ENCODE measurements around the gene ZNF474. TPM values are rescaled to one million over a fixed set of nuclear protein-coding genes. Genes with fewer than 3 reads are reported as not detected.

The ZNF474 gene
- total RNA-seq, 1 experiment from 2014 or later, result 0.36 TPM

GRCh38 chr5:122126177-122126755 is 3.1 kb upstream of the ZNF474 start:
- no peak overlapping the region for H3K4me3 ChIP-seq (ENCODE audit: low read length)
- POLR2A ChIA-PET (ENCODE audit: unreplicated experiment), result no interaction called here

GRCh38 chr5:122126756-122127321 is 2.5 kb upstream of the ZNF474 start:
- no peak overlapping the region for H3K4me3 ChIP-seq (ENCODE audit: low read length)
- H3K4me2 ChIP-seq (ENCODE audit: low read length), result no peak overlapping the region
- TF ChIP-seq EZH2phosphoT487 (IDR thresholded peaks at IDR 0.05; ENCODE audit: borderline replicate concordance, low read length) (no peak), CTCF (conservative IDR thresholded peaks at IDR 0.05; ENCODE audit: low read depth, low read length) (no peak), EZH2 (IDR thresholded peaks at IDR 0.05; ENCODE audit: low read length, unreplicated experiment) (no peak)
- H3K9me2 ChIP-seq (replicated peaks; ENCODE audit: low read length), result no peaks in the 10 kb centered on the region
- no peaks in the 10 kb centered on the region for H3K9me3 ChIP-seq (ENCODE audit: low read length)
- BruUV-seq (replicated peaks), result no TSS peak
- H3F3A ChIP-seq (ENCODE audit: low read length, unreplicated experiment), result no peaks in the 10 kb centered on the region
- DNase-seq (no peak), ATAC-seq (no peak)
- intact Hi-C loops (cut with micrococcal nuclease), result no loop called here
- POLR2A ChIA-PET (ENCODE audit: unreplicated experiment), result no interaction called here
- no peaks in the 10 kb centered on the region for H4K20me1 ChIP-seq (ENCODE audit: low read length)
- H2AFZ ChIP-seq (ENCODE audit: low read length), result no peak overlapping the region
- H3K79me2 ChIP-seq (ENCODE audit: low read length), result no peaks in the 10 kb centered on the region
- no peak overlapping the region for H3K9ac ChIP-seq (ENCODE audit: low read length)
- no peaks in the 10 kb centered on the region for H3K27me3 ChIP-seq (ENCODE audit: low read length)
- CTCF ChIA-PET, result no interaction called here
- no peak overlapping the region for H3K27ac ChIP-seq (ENCODE audit: low read length)
- peaks cover 6% of the 10 kb centered on the region for H3K4me1 ChIP-seq (ENCODE audit: insufficient read depth, low read length)
- no peaks in the 10 kb centered on the region for H3K36me3 ChIP-seq (ENCODE audit: low read depth, low read length)

More at GRCh38 chr5:122126177-122126755, 3.1 kb upstream of the ZNF474 start:
- H3K27ac ChIP-seq (ENCODE audit: low read length), result no peak overlapping the region
- H3F3A ChIP-seq (ENCODE audit: low read length, unreplicated experiment), result no peaks in the 10 kb centered on the region
- BruUV-seq (replicated peaks), result no TSS peak
- no peaks in the 10 kb centered on the region for H3K9me2 ChIP-seq (replicated peaks; ENCODE audit: low read length)
- no peaks in the 10 kb centered on the region for H3K27me3 ChIP-seq (ENCODE audit: low read length)
- TF ChIP-seq CTCF (conservative IDR thresholded peaks at IDR 0.05; ENCODE audit: low read depth, low read length), result no peak
- no peak for TF ChIP-seq EZH2phosphoT487 (IDR thresholded peaks at IDR 0.05; ENCODE audit: borderline replicate concordance, low read length)
- no peak for TF ChIP-seq EZH2 (IDR thresholded peaks at IDR 0.05; ENCODE audit: low read length, unreplicated experiment)
- no peak overlapping the region for H3K9ac ChIP-seq (ENCODE audit: low read length)
- no peak overlapping the region for H3K4me2 ChIP-seq (ENCODE audit: low read length)
- CTCF ChIA-PET, result no interaction called here
- H3K4me1 ChIP-seq (ENCODE audit: insufficient read depth, low read length), result peaks cover 11% of the 10 kb centered on the region
- intact Hi-C loops (cut with micrococcal nuclease), result no loop called here
- H3K79me2 ChIP-seq (ENCODE audit: low read length), result no peaks in the 10 kb centered on the region
- no peaks in the 10 kb centered on the region for H4K20me1 ChIP-seq (ENCODE audit: low read length)
- H3K9me3 ChIP-seq (ENCODE audit: low read length), result no peaks in the 10 kb centered on the region
- H3K36me3 ChIP-seq (ENCODE audit: low read depth, low read length), result no peaks in the 10 kb centered on the region
- ATAC-seq (no peak), DNase-seq (no peak)
- no peak overlapping the region for H2AFZ ChIP-seq (ENCODE audit: low read length)

GRCh38 chr5:122130152-122130551 is 806 bp downstream of the ZNF474 start:
- Histone ChIP-seq H3K4me2 (ENCODE audit: low read length) (no peak overlapping the region), H3K36me3 (ENCODE audit: low read depth, low read length) (no peaks in the 10 kb centered on the region), H3K79me2 (ENCODE audit: low read length) (no peaks in the 10 kb centered on the region), H3K9me2 (replicated peaks; ENCODE audit: low read length) (no peaks in the 10 kb centered on the region), H3K9ac (ENCODE audit: low read length) (no peak overlapping the region), H3K4me3 (ENCODE audit: low read length) (no peak overlapping the region), H3K4me1 (ENCODE audit: insufficient read depth, low read length) (peaks cover 4% of the 10 kb centered on the region), H4K20me1 (ENCODE audit: low read length) (no peaks in the 10 kb centered on the region), H2AFZ (ENCODE audit: low read length) (no peak overlapping the region), H3F3A (ENCODE audit: low read length, unreplicated experiment) (no peaks in the 10 kb centered on the region), H3K27me3 (ENCODE audit: low read length) (no peaks in the 10 kb centered on the region), H3K9me3 (ENCODE audit: low read length) (no peaks in the 10 kb centered on the region), H3K27ac (ENCODE audit: low read length) (no peak overlapping the region)
- BruUV-seq (replicated peaks), result no TSS peak
- intact Hi-C loops (cut with micrococcal nuclease), result no loop called here
- TF ChIP-seq CTCF (conservative IDR thresholded peaks at IDR 0.05; ENCODE audit: low read depth, low read length), result no peak
- no peak for TF ChIP-seq EZH2 (IDR thresholded peaks at IDR 0.05; ENCODE audit: low read length, unreplicated experiment)
- no peak for TF ChIP-seq EZH2phosphoT487 (IDR thresholded peaks at IDR 0.05; ENCODE audit: borderline replicate concordance, low read length)
- ChIA-PET POLR2A (ENCODE audit: unreplicated experiment) (no interaction called here), CTCF (no interaction called here)
- ATAC-seq (no peak), DNase-seq (no peak)

Data from PC-3 (cell line).